ENCODE measurements around the gene SLC12A2.

SLC12A2 gene

DNA sequence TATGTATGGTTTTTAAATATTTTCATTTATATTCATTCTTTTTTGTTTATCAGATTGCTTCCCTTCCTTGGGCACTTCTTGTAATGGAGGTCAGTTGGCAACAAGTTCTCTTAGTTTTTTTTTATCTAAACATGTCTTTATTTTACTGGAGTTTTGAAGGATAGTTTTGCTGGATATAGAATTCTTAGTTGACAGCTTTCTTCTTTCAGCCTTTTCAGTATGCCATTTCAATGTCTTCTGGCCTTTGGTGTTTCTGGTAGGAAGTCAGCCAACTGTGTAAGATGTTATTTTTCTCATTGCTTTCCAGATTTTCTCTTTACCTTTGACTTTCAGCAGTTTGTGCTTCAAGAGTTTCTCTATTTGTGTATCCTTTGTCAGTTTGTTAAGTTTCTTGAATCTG, 14.2 kb downstream of the SLC12A2 start:
- no peak for DNase-seq

DNA sequence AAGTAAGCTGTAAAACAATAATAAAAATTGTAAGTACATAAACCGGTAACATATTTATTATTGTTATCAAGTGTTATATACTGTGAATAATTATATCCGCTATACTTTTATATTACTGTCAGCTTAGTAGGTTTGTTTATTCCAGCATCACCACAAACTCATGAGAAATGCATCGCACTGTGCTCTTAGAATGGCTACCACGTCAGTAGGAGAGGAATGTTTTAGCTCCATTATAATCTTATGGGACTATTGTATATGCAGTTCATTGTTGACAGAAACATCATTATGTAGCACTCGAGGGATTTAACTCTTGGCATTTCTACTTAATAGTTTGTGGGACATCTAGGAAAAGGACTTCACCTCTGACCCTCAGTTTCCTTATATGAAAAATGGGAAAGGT, 16.4 kb downstream of the SLC12A2 start:
- no peak for DNase-seq

DNA sequence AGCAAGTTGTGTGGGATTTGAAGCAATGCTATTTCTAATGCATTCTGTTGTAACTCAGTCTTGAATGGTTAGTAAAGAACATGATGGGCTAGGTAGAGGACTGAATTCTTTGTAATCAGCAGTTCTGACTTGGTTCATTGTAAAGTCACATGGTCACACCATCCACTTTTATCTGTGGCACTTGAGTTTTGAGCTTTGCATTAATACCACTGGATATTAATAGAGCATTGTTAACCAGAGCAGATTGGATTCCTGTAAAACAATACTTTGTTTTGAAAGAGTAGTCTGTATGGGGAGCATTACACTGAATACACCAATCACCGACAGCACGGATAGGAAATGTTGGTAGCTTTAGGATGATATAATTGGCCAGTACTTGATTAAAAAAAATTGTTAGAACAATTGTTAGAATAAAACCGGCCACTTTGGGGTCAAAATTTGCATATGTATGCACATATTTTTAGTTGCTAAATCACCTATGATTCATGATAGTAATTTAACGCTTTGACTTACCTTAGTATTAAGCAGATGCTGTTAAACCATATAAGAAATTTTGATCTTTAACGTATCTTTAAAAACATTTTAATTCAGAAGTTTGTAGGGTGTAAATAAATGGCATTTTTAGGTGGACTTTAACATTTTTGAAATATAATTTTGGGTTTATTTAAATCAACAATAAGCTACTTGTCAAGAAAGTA, 17.4 kb downstream of the SLC12A2 start:
- DNase-seq = no peak

DNA sequence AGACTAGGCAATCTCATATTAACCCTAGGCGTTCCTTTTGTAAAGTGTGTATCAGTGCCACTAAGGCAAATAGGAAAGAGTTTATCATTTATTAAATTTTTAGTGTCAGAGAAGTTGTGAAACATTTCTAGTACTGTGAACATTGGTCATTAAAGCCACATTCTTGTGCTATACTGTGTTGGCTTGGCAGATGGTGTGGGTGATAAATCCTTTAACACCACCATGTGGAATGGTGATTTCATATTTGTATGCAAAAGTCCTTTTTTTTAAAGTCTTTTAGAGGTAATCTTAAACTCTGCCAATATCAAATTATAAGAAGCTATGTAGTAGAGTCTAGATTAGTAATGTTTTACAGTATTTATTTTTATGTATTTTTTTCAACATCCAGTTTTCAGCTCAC, 18.1 kb downstream of the SLC12A2 start:
- no peak for DNase-seq

DNA sequence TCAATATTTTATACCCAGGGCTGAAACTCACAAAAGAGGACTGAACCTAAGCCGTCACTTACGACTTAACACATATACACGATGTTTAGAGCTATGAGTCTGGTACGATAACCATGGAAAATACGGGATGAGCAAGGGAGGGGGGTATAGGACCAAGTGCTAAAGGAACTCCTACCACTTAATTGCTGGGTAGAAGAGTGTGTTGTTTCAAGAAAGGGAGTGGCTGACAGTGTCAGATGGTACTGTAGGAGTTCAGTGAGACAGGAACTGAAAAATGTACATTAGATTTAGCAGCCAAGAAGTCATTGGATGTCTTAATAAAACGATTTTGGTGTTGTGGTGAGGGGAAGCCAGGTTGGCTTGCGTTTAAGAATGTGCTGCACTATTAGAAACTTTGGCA, 21.6 kb downstream of the SLC12A2 start:
- DNase-seq = no peak

DNA sequence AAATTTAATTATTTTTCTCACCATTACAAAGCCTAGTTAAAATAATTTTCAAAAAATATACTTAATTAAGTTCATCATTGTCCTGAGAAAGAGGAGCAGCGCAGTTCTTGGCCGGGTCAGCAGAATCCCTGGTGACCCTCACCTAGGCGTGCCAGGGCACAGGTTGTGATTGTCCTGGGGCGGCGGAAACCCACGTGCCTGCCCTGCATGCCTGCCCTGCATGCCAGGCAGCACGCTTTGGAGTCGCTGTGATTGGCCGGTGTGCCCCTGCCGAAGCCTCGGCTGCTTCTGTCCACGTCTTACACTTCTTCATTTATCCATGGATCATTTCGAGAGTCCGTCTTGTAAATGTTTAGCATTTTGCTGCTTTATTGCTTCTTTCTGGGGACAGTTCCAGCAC, 25.6 kb downstream of the SLC12A2 start:
- no peak for DNase-seq

DNA sequence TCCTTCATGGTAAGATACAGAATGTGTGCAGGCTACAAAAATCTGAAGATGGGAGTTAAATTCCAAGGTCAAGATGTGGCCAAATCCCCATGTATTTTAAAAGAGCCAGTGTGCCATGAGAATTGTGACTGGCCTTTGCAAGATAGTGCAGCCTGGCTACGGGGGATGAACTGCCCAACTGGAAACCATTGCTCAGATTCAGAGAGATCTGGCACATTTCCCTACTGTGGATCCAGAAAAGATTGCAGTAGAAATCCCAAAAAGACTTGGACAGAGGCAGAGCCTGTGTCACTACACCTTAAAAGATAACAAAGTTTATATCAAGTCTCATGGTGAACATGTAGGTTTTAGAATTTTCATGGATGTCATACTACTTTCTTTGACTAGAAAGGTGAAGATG, 26.2 kb downstream of the SLC12A2 start:
- no peak for DNase-seq

DNA sequence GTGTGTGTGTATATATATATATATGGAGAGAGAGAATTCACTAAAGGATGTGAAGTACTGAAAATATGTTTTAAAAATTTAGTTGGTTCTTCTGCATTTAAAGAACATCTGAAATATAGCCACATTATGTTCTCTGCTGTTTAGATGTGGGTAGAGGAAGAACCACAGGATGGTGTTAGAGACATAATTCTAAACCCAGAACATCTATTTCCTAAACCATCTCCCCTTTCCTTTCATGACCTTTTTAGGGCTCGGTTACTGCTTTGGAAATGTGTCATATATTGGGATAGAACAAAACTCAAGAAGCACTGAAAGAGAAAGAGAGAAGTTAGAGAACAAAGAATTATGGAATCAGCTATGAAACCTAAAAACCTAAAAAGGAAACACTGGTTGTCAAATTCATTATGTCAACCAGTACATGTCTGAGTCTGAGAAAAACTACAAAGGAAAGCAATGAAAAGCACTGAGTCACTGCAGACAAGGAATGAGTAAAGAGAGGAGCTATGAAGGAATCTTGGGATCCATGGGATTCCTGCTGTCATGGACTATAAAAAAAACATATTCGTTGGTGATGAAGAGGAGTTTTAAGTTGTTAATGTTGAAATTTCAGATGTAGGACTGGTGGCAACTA, 28.4 kb downstream of the SLC12A2 start:
- DNase-seq = no peak

DNA sequence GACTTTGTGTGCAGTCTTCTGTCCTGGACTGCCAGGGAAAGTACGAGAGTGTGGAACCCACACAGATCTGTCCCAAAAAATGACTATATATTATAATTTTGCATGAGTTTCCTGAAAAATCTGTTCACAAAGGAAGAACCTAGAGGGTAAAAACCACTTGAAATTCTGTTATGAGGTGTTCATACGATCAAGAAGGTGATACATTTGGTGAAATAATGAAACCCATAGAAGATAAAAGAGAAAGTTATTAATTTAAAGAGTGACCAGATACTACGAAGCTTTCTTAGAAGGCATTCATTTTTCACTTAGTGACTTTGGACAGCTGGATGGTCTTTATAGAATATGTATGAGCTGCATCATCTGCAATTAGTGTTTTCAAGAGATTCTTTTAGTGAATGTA, 32.9 kb downstream of the SLC12A2 start:
- no peak for DNase-seq

DNA sequence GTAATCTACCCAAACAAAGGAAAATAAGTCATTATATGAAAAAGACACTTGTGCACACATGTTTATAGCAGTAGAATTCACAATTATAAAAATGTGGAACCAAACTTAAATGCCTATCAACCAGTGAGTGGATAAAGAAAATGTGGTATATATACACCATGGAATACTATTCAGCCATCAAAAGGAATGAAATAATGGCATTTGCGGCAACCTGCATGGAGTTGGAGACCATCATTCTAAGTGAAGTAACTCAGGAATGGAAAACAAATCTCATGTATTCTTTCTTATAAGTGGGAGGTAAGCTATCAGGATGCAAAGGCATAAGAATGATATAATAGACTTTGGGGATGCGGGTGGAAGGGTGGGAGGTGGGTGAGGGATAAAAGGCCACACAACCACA, 34.6 kb downstream of the SLC12A2 start:
- DNase-seq = no peak

DNA sequence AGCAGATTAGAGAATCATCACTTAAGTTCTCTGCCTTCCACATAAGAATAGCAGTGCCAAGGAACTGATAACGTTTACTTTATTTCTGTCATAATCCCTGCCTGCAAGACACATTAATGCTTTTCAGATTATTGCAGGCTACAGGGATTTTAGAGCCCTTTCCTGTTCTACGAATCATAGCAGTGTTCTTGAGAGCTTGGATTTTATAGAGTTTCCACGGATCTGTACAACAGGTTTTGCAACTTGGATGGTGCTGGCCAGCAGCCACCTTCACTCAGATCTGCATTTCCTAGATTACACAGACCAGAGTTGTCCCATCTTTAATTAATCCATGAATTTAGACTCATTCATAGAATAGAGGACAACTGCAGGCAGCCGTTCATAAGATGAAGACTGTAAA, 38.1 kb downstream of the SLC12A2 start:
- DNase-seq = no peak

DNA sequence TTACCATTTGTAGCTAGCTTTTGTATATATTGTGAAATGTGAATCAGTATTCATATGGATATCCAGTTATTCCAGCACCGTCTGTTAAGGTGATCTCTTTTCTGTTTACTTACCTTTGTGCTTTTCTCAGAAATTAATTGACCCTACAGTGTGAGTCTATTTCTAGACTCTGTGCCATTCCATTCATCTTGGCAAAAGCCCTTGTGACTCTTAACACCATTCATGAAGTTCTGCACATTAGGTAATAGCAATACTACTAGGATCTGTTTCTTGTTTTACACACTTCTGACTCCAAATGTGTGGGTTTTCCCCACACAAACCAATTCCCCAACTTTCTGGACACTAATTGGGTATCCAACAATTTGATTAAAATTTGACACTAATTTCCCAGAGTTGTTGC, 40.4 kb downstream of the SLC12A2 start:
- no peak for DNase-seq

DNA sequence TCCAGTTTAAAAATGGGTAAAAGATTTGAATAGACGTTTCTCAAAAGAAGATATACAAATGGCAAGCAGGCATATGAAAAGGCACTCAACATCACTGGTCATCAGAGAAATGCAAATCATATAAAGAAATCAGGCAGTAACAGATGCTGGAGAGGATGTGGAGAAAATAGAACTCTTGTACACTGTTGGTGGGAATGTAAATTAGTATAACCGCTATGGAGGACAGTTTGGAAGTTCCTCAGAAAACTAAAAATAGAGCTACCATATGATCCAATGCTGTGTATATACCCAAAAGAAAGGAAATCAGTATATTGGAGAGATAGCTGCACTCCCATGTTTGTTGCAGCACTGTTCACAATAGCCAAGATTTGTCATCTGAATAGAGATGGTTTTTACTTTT, 42.7 kb downstream of the SLC12A2 start:
- DNase-seq = no peak

DNA sequence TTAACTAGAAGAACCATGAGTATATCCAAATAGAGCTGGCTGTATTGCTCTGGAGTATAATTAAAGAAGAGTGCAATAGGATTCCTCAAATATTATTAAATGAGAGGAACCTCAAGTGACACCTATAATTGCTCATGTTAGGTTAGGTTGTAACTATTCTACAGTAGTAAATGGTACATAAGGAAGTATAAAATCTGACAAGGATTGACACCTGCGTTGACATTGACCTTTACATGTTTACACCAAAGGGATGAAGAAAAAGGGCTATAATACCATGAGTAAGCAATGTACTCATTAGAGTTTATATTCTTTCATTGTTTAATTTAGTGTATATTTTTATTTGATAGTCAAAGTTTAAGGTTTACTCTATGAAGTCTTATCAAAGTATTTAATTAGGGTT, 48.9 kb downstream of the SLC12A2 start:
- no peak for DNase-seq

DNA sequence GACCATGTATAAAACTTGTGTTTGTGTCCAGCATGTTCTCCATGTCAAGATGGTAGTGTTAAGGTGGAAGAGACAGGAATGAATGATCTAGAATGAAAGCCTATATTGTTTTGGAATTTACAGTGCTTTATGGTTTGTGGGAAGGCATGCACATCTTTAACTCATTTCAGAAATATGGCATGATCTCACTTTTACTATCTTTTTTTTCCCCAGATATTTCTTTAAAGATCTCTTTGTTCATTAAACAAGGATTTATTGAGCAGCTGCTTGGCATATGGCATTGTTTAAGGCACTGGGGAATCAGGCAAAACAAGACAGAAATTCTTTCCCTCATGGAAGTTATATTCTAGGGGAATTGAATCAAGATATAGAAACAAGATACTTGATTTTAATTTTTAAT, 51.7 kb downstream of the SLC12A2 start:
- no peak for DNase-seq

DNA sequence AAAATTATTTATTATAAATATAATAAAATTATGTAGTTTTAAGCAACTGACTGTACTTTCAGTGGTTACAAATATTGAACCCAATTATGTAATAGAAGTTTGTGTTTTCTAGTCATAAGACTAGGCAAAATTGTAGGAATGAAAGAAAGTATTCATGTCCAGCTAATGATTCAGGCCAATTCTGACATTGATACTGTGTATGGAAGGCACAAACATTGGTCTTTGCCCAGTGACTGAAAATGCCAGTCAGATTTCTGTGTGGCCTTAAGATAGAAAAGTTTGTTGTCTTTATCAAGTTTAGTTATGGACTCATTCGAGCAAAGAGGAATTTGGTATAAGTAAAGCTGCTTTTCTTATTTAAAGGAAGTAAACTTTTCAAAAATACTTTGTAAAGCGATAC, 60.3 kb downstream of the SLC12A2 start:
- DNase-seq = no peak

DNA sequence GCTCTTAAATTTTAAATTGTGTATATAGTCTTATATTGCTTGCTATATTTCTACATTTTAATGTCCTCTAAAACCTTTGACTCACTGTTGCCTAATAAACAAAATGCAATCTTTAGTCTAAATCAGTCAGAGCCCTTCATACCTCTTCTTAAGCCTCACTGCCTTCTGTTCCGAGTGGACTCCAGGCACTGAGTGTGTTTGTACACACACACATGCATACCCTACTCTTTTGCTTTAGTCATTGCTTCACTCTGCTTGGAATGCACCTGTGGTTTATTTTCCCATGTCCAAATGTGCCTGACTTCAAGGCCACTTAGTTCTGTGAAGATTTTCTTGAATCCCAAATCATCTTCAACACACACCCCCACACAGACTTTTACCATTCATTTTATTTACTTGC, 60.9 kb downstream of the SLC12A2 start:
- no peak for DNase-seq

DNA sequence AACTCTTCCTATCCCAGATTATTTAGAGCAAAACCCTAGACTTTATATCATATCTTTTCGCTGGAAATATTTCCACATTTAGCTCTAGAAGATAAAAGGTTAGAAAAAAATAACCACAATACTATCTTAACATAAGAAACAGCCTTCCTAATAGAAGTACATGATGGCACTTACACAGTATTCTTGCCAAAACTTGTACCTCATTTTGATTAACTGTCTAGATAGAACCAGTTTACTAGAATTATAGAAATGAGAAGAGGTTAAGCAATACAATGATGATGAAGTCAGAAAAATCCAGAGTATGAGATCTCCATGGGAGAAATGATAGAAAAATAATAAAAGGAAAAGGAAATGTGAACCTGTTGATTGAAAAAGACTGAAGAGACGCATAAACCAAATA, 63.1 kb downstream of the SLC12A2 start:
- no peak for DNase-seq

DNA sequence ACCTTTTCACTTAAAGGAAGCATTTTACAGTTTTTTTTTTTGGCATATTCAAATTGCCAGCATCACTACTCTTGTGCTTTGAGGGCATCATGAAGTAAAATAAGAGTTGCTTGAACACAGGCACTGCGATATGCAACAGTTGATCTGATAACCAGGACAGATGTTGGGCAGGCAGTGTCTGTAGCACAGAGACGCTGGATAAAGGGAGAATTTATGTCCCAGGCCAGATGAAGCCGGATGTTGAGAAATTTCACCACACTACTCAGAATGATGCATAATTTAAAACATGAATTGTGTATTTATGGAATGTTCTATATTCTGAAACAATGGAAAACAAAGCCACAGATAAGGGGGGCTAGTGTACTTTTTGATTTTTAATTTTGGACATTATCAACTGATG, 71.4 kb downstream of the SLC12A2 start:
- no peak for DNase-seq

DNA sequence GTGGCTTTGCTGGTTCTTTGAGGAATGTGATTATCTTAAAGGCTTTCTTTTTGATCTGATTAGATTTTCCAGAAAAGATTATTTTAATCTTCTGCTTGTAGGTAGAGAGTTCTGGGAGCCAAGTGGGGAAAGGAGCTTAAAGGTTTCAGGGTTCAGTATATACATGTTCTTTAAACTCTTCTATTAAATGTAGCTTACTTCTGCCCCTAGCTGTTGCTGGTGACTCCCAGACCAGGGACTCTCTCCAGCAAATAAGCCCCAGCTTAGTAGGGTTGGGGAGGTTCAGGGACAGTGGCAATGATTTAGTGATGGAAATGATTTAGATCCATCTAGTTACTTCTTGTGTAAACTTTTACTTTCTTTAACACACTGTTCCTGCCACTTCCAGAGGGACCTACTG, 72.2 kb downstream of the SLC12A2 start:
- no peak for DNase-seq

DNA sequence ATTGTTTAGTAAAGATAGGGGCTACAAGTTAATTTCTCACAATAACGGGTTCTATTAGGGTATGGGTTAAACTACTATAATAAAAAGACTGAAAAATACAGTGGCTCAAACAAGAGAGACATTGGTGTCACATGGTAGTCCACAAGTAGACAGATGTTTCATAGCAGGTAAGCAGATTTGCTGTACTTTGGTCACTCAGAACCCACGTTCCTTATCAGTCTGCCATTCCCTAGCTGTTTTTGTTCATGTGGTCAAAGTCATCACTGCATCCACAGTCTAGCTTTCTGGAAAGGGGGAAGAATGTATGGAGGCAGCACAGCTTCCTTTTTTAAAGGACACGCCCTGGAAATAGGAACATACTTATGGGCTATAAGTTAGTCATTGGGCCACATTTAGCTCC, 73.0 kb downstream of the SLC12A2 start:
- no peak for DNase-seq

DNA sequence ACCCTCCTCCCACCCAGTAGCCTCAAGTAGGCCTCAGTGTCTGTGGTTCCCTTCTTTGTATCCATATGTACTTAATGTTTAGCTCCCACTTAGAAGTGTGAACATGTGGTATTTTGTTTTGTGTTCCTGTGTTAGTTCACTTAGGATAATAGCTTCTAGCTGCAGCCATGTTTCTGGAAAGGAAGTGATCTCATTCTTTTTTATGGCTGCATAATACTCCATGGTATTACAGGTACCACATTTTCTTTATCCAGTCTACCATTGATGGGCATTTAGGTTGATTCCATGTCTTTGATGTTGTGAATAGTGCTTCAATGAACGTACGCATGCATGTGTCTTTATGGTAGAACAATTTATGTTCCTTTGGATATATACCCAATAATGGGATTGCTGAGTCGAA, 74.8 kb downstream of the SLC12A2 start:
- no peak for DNase-seq

DNA sequence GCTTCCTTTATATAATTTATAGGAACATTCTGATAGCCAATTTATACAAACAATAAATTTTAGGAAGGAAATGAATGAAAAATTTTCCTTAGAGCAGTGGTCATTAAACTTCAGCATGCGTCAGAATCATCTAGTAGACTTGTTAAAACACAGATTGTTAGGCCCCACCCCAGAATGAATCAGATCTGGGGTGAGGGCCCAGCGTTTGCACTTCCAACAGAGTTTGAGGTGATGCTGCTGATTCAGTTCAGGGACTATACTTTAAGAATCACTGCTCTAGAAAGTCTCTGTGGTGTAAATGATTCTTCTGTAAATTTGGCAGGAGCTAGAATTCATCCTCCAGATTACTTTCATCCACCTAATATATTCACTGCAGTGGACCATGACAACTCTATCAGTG, 80.4 kb downstream of the SLC12A2 start:
- DNase-seq = no peak

DNA sequence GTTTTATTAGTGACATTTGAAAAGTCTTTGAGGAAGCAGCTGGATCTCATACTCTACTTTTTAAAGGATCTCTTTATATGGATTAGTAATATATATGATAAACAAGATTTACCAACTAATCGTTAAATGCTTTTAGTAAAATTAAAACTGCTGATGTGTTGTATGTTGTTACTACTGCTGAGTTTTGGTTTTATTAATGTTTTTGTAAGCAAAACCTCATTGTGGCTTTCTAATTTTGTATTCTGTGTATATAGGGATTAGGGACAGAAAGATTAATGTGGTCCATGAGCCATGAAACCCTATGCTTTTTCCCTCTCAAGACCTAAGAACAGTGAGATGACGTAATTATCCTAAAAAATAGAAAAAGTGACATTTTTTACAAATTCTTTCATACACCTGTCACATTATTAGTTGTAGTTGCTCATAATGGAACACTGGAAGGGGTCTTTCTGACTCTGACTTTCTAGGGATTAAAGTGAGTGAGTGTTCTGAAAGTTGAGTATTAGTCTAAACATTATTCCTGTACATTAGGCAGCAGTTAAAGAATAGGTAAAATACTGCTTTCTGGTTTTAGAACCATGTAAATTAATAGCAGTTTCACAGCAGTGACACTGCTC, 85.9 kb downstream of the SLC12A2 start:
- no peak for DNase-seq

DNA sequence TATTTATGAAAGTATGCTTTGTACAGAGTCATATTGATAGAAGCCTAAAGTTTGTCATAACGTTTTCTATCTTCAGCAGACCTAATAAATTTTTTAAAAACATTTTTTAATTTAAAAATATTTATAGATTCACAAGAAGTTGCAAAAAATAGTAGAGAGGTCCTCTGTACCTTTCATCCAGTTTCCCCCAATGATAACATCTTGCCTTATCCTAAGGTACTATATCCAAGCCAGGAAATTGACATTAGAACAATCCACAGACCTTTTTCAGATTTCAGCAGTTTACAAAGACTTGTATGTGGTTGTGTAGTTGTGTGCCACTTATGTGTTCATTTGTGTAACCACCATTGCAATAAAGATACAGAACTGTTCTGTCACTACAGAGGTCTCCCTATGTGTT, 88.5 kb downstream of the SLC12A2 start:
- DNase-seq = no peak

Measured in CD4-positive, alpha-beta T cell treated with Interferon alpha-2 for 1 hour (primary cell).